Activated CD8-positive, alpha-beta memory T cell treated with anti-CD3 and anti-CD28 coated beads for 36 hours (primary cell): ENCODE data around the gene SEC14L1. TPM values are rescaled to one million over a fixed set of nuclear protein-coding genes. Genes with fewer than 3 reads are reported as not detected.
"Not testable (repeated sequence)": the region's sequence is repeated elsewhere in the genome, so short reads cannot be mapped to it uniquely, and the experiment has no call there.

Experiments used
- CTCF ChIA-PET: fragments of 350-600 bp; sonication (Branson Sonifier 250); formaldehyde crosslinking; loops from one replicate; lab custom pipeline; 2021; ENCODE audit warnings: antibody characterized with exemption; lab: Charles Lee
- POLR2A ChIA-PET: fragments of 350-600 bp; sonication (Branson Sonifier 250); formaldehyde crosslinking; loops from one replicate; lab custom pipeline; 2021; ENCODE audit warnings: antibody characterized with exemption; lab: Charles Lee
- total RNA-seq, 2 experiments: library from RNA; stranded (reverse); gene quantifications; one replicate each; pipeline ENCODE4 v1.2.3, GENCODE V29; 2021

Gene SEC14L1
- total RNA-seq, 2 experiments from 2014 or later, result 66.1 to 73.4 TPM

GRCh38 chr17:77148940-77149510 is 8.3 kb downstream of the SEC14L1 start:
- POLR2A ChIA-PET, result no interaction called here

GRCh38 chr17:77150196-77150595 is 9.4 kb downstream of the SEC14L1 start:
- POLR2A ChIA-PET, result no interaction called here

More at GRCh38 chr17:77148940-77149510, 8.3 kb downstream of the SEC14L1 start:
- CTCF ChIA-PET, result no interaction called here

GRCh38 chr17:77151186-77151585 is 10.4 kb downstream of the SEC14L1 start:
- ChIA-PET CTCF (no interaction called here), POLR2A (no interaction called here)

More at GRCh38 chr17:77150196-77150595, 9.4 kb downstream of the SEC14L1 start:
- CTCF ChIA-PET, result no interaction called here

- CTCF ChIA-PET, result interaction anchor here (0.7 kb wide), 1 partner anchor 184 kb away, joined by 3 read pairs; no protein-coding TSS in a partner anchor
- POLR2A ChIA-PET, result interaction anchor here (0.8 kb wide), 1 partner anchor 12 kb away, joined by 4 read pairs; no protein-coding TSS in a partner anchor
These were observed 11.3 kb downstream of the SEC14L1 start for GRCh38 chr17:77152056-77152455.

GRCh38 chr17:77153472-77153871 is 12.7 kb downstream of the SEC14L1 start:
- ChIA-PET POLR2A (no interaction called here), CTCF (no interaction called here)

GRCh38 chr17:77153999-77154586 is 13.3 kb downstream of the SEC14L1 start:
- CTCF ChIA-PET, result no interaction called here
- POLR2A ChIA-PET, result no interaction called here

- POLR2A ChIA-PET, result no interaction called here
- CTCF ChIA-PET, result no interaction called here
These were observed 14.4 kb downstream of the SEC14L1 start for GRCh38 chr17:77155125-77155524.

- POLR2A ChIA-PET, result not testable (repeated sequence)
These were observed 17.0 kb downstream of the SEC14L1 start for GRCh38 chr17:77157766-77158165.

GRCh38 chr17:77160091-77160874 is 19.5 kb downstream of the SEC14L1 start:
- CTCF ChIA-PET, result interaction anchor here (0.6 to 1.5 kb wide), 2 partner anchors 9 to 120 kb away, joined by 3 to 5 read pairs; no protein-coding TSS in a partner anchor
- POLR2A ChIA-PET, result no interaction called here

More at GRCh38 chr17:77157766-77158165, 17.0 kb downstream of the SEC14L1 start:
- CTCF ChIA-PET, result not testable (repeated sequence)

GRCh38 chr17:77160875-77161530 is 20.2 kb downstream of the SEC14L1 start:
- POLR2A ChIA-PET, result no interaction called here
- CTCF ChIA-PET, result interaction anchor here (0.6 to 1.5 kb wide), 2 partner anchors 9 to 23 kb away, joined by 3 to 4 read pairs; no protein-coding TSS in a partner anchor

- ChIA-PET POLR2A (no interaction called here), CTCF (no interaction called here)
These were observed 21.2 kb downstream of the SEC14L1 start for GRCh38 chr17:77161953-77162352.

GRCh38 chr17:77163001-77163400 is 22.2 kb downstream of the SEC14L1 start:
- POLR2A ChIA-PET, result interaction anchor here (0.6 kb wide), 1 partner anchor 67 kb away, joined by 3 read pairs; no protein-coding TSS in a partner anchor
- CTCF ChIA-PET, result no interaction called here

- ChIA-PET CTCF (no interaction called here), POLR2A (interaction anchor here (0.6 kb wide), 1 partner anchor 66 kb away, joined by 3 read pairs; no protein-coding TSS in a partner anchor)
These were observed 22.9 kb downstream of the SEC14L1 start for GRCh38 chr17:77163511-77164280.

GRCh38 chr17:77164483-77165091 is 23.8 kb downstream of the SEC14L1 start:
- POLR2A ChIA-PET, result interaction anchor here (0.6 kb wide), 1 partner anchor 11 kb away, joined by 5 read pairs; no protein-coding TSS in a partner anchor
- CTCF ChIA-PET, result interaction anchor here (0.6 kb wide), 1 partner anchor 399 kb away, joined by 3 read pairs; no protein-coding TSS in a partner anchor

- ChIA-PET POLR2A (no interaction called here), CTCF (no interaction called here)
These were observed 24.8 kb downstream of the SEC14L1 start for GRCh38 chr17:77165577-77165976.

GRCh38 chr17:77167472-77168306 is 26.9 kb downstream of the SEC14L1 start:
- ChIA-PET CTCF (no interaction called here), POLR2A (no interaction called here)

GRCh38 chr17:77173104-77173503 is 32.3 kb downstream of the SEC14L1 start:
- CTCF ChIA-PET, result interaction anchor here (1.4 kb wide), 1 partner anchor 117 kb away, joined by 3 read pairs; no protein-coding TSS in a partner anchor

More at GRCh38 chr17:77173104-77173503, 32.3 kb downstream of the SEC14L1 start:
- POLR2A ChIA-PET, result no interaction called here
